Activated CD8-positive, alpha-beta memory T cell treated with anti-CD3 and anti-CD28 coated beads, Interleukin-2, amount 50 U/mL, for 1 hour (primary cell): Measurements from ENCODE around the gene MOGAT2.
"Not testable (repeated sequence)": the region's sequence is repeated elsewhere in the genome, so short reads cannot be mapped to it uniquely, and the experiment has no call there.

ENCODE experiments used
- DNase-seq: peaks from one replicate; pipeline ENCODE4 v3.0.0-alpha.2; 2020; ENCODE audit errors: extremely low read depth

MOGAT2 gene

GRCh38 chr11:75717608-75718418, at the start of gene MOGAT2:
TSS of gene MOGAT2 (plus strand) at chr11:75717838. CDS start at chr11:75717889, 51 bp downstream.
- no peak for DNase-seq

GRCh38 chr11:75668451-75669297, 49.0 kb upstream of the MOGAT2 start, which contains the start of gene MAP6:
TSS of gene MAP6 (minus strand) at chr11:75669038. CDS start at chr11:75668369, 669 bp downstream.
- DNase-seq, result no peak

- no peak for DNase-seq
Observed at GRCh38 chr11:75673977-75674582, 43.6 kb upstream of the MOGAT2 start.

GRCh38 chr11:75677275-75677674, 40.4 kb upstream of the MOGAT2 start:
- no peak for DNase-seq

- DNase-seq, result no peak
Observed at GRCh38 chr11:75677909-75678308, 39.7 kb upstream of the MOGAT2 start.

- DNase-seq, result no peak
Observed at GRCh38 chr11:75678620-75679259, 38.9 kb upstream of the MOGAT2 start.

- DNase-seq, result no peak
Observed at GRCh38 chr11:75679566-75679965, 38.1 kb upstream of the MOGAT2 start.

GRCh38 chr11:75683856-75684255, 33.8 kb upstream of the MOGAT2 start:
- DNase-seq, result not testable (repeated sequence)

GRCh38 chr11:75689863-75690609, 27.6 kb upstream of the MOGAT2 start:
- no peak for DNase-seq

GRCh38 chr11:75691804-75692203, 25.8 kb upstream of the MOGAT2 start:
- no peak for DNase-seq

- DNase-seq, result no peak
Observed at GRCh38 chr11:75697906-75698581, 19.6 kb upstream of the MOGAT2 start.

- no peak for DNase-seq
Observed at GRCh38 chr11:75700940-75701339, 16.7 kb upstream of the MOGAT2 start.

- DNase-seq, result no peak
Observed at GRCh38 chr11:75703695-75704237, 13.9 kb upstream of the MOGAT2 start.

GRCh38 chr11:75705541-75705940, 12.1 kb upstream of the MOGAT2 start:
- no peak for DNase-seq

- no peak for DNase-seq
Observed at GRCh38 chr11:75706260-75706729, 11.3 kb upstream of the MOGAT2 start.

GRCh38 chr11:75714211-75714610, 3.4 kb upstream of the MOGAT2 start:
- no peak for DNase-seq

GRCh38 chr11:75715688-75716087, 1.9 kb upstream of the MOGAT2 start:
- DNase-seq, result no peak

GRCh38 chr11:75716659-75717058, 979 bp upstream of the MOGAT2 start:
- DNase-seq, result no peak

- no peak for DNase-seq
Observed at GRCh38 chr11:75718419-75719339, 1.0 kb downstream of the MOGAT2 start.
